Body of pancreas (tissue), 4 donors: ENCODE measurements around the gene GLRA1.

Experiments used
- CTCF ChIP-seq, 7 experiments: fragments of 450-650 bp in 4 of 7; fragments of 200-600 bp in 3 of 7; sonication (generic) in 3 of 7; IDR thresholded peaks; one replicate each; pipeline ENCODE4 v1.5.1; 2016 to 2019; ENCODE audit warnings: antibody characterized with exemption in 7 of 7
- POLR2A ChIP-seq, 3 donors: fragments of 450-650 bp; IDR thresholded peaks; one replicate each; pipeline ENCODE4 v1.6.1; 2016; ENCODE audit warnings: antibody characterized with exemption in 3 of 3, mild to moderate bottlenecking in 2 of 3

- TF ChIP-seq POLR2A (IDR thresholded peaks at IDR 0.05) (no peak), CTCF (IDR thresholded peaks at IDR 0.05) (no peak)
These were observed 109.6 kb downstream of the GLRA1 start for GRCh38 chr5:151815051-151815450.
